Activated CD4-positive, alpha-beta T cell treated with anti-CD3 and anti-CD28 coated beads, Interleukin-2, amount 50 U/mL, for 1 hour (primary cell): ENCODE data around the gene ACTN2.

ENCODE experiments used
- DNase-seq: peaks from one replicate; pipeline ENCODE4 v3.0.0-alpha.2; 2020

ACTN2 gene

DNA sequence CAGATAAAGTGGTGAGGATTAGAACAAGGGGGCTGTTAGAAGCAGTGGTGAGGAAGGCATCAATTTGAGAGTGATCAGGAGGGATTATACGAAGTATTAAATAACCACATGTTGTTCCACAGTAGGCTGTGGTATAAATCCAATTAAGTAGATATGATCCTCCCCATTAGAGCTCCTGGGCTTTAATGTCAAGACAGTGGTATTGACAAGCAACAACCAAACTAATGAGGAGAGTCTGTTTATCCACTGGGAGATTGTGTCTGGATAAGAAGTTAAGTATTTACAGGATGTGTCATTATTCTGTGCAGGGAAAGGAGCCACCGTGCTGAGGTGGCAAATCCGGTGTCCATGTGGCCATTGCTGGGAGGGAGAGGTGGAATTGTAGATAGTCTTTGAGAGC is 5.8 kb downstream of the ACTN2 start:
- no peak for DNase-seq

DNA sequence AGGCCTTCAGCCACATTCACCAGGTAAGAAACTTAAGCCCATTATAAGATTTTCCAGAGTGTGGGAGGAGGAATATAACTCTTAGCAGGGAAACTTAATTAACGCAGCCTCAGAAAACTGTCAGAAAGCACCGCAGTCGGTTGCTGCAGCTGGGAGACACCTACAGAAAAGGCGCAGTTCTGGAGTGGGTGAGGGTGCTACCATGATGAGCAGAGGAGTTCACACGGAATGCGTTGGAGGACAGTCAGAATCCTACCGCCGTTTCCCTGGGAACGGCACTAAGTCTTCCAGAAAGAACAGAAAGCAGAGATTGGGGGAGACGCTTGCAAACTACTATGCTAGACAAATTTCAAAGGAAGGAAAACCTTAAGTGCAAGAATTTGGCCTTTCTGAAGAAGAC is 6.4 kb downstream of the ACTN2 start:
- no peak for DNase-seq

DNA sequence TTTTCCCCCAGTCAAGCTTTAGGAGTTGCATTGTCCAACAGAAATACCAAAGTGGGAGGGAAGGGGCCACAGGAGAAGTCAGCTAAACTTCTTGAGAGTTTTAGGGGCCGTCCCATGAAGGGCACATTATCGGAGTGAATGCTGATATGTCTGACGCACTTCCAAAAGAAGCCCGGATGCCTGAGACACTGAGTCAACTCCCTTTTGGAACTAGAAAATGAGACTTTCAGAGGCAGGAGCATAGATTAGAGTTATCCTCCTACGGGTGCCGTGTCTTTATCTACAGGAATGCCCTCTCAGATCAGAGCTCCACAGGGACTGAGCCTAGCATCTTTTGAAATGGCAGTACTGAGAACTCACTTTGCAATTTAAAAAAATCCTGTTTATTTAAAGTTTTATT is 13.1 kb downstream of the ACTN2 start:
- DNase-seq: no peak

DNA sequence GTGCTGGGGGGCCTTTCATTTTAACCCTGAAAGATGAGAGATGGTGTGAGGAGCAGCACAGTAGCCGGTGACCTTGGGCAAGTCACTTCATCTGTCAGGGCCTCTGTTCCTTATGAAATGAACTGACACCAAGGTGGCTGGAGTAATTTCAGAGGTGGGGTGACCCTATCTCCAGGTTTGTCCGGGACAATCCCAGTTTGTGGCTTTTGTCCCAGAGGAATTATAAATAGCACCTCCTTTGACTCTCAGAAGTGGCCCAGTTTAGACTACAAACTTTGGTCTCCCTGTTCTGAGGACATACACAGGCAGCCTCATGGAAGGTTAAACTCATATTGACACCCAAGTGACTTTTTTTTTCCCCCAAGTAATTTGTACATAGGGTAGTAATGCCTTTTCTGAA is 14.6 kb downstream of the ACTN2 start:
- no peak for DNase-seq

DNA sequence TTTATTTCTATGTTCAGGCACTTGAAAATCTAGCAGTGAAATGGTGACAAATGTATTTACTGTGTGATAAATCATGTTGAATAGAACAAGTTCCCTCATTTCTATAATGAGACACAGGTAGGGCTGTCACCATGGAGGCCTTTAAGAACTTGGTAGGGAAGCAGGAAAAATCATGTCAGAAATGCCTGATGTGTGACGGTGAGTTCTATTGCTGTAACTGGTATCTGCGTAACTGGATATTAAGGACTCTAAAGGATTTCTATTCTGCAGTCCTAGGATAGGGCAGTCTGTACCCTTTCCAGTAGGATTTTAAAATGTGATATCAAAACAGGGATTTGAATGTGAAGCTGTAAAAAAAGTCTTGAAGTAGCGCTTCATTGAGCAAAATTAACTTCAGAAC is 15.5 kb downstream of the ACTN2 start:
- DNase-seq: no peak

DNA sequence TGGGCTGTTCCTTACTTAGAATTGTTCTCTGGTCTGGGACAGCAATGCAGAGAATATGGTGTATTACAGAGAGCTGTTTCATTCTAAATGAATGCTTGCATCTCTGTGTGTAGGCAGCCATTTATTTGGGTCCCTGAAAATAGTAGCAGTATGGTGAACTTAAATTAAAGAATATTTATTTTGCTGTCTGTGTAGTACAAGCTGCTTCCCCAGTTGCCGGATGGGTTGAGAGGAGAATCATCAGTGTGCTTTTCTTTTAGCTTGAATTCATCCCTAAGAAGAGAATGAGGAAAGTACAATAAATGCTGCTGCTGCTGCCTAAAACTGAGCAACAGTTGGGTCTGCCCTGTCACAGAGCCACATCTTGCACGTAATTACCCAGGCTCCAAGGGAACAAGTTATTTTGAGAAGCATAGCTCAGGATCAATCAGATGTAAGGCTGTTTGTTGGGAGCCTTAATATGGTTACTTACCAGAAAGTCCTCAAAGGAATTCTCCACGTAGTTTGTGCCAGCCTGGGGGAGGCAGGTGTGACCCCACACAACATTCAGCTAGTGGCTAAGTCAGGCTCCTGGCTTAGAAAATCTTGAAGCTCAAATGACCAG is 16.6 kb downstream of the ACTN2 start:
- no peak for DNase-seq

DNA sequence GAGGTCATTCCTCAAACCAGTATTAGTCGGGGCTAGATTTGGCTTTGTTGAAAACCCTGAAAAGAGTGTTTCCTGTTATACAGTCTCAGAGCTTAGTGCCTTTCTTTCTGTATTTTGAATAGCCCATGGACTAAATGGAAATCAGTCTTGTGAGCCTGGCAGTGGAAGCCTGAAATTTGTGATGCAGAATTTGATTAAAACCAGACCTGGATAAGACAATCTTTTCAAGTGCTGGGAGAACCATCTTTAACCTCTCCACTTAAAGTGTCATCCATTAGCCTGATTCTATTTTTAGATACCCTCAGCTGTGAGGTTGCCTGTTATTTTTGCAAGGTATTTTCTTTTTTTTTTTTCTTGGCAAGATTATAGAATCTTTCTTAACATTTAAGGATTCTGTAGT is 19.5 kb downstream of the ACTN2 start:
- DNase-seq: no peak

DNA sequence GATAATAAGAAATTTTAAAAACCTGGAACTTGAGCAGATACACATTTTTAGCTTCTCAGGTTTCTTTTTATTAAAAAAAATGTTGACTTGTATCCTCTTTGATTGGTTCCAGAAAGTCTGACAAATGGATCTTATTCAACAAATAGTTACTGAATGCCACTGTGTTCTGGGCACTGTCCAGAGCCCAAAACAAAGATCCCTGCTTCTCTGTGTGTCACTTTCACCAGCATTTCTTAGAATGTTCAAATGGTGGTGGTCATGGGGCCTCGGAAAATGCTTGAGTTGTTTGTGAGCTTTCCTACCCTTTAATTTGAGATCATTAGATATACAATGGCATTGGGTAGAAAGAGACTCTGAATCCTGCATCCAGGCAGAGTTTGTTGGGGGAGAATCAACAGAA is 19.9 kb downstream of the ACTN2 start:
- no peak for DNase-seq

DNA sequence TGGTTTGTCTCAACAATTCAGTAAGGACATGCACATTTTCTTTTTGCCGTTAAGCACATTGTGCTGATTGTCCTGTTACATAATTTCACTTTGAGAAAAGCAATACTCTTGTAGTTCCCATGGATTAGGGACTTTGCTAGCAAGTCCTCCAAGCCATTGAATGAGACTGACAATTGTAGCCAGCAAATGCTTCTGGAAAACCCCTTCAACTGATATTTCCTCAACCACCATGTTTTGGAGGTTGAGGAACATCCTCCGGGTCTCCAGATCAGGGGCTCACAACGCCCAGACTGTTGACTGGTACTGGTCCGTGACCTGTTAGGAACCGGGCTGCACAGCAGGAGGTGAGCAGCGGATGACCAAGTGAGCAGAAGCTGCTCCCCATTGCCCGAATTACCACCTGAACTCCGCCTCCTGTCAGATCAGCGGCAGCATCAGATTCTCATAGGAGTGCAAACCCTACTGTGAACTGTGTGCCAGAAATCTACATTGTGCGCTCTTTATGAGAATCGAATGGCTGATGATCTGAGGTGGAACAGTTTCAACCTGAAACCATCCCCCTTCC is 24.1 kb downstream of the ACTN2 start:
- DNase-seq: no peak

DNA sequence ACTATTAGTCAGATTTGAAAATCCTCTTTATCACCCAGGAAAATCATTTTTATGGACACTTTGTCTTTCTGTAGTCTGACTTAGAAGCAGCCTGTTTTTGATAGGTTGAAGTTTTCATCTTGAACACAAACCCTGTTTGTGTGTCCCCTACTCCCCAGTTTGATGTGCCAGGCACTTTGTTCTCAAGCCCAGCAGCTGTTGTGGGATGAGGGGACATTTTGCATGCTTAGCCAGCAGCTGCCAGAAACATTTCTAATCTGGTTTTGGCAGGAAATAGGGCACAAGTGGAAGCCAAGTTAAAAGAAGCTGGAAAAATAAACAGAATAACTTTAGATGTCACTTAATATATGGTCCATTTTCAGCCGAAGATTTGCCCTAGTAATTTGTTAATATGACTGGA is 29.9 kb downstream of the ACTN2 start:
- no peak for DNase-seq

DNA sequence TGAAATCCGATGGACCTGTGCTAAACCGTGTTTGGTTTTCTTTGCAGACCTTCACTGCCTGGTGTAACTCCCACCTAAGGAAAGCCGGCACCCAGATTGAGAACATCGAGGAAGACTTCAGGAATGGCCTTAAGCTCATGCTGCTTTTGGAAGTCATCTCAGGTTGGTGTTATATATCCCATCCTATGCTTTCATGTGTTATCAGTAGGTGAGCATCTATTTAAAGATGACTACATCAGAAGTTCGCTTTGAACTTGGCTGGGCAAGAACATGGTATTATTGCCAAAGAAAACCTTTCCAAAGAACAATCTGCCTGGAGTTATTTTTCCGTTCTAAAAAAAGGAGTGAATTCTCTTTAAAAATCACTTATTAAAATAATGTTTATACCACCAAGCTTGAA is 31.5 kb downstream of the ACTN2 start:
- DNase-seq: no peak

DNA sequence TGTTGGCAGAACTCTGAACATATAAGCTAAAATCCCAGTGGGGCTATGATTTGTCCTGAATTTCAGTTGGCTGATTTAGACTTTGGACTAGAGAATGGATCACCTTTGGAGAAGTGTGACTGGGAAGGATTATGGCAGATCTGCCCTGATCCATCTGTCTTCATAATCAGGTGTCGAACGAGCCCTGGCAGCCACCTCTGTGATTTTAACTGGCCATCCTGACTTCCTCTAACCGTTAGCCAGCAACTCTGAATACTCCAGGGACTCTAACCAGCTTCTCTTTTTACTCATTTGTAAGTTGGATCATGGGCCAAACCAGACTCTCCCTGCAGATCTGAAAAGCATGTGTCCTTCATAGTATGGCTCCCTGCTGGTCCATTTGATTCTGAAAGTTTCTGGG is 32.0 kb downstream of the ACTN2 start:
- DNase-seq: no peak

DNA sequence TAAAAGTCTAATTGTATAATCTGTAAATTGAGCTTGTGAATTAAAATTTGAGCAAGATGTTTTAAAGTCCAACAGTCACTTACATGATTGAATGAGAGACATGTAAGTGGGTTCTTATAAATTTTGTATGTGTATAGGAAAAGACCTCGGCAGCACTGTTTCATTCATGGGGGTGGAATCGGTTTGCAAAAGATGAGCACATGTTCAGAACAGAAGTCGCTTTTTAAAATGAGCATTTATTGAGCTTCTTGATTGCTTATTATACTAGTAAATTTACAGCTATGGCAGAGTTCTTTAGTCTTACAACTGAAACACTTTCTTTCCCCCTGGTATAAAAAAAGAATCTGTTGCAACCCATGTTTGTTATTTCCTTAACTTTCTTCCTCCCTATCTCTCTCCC is 33.9 kb downstream of the ACTN2 start:
- no peak for DNase-seq

DNA sequence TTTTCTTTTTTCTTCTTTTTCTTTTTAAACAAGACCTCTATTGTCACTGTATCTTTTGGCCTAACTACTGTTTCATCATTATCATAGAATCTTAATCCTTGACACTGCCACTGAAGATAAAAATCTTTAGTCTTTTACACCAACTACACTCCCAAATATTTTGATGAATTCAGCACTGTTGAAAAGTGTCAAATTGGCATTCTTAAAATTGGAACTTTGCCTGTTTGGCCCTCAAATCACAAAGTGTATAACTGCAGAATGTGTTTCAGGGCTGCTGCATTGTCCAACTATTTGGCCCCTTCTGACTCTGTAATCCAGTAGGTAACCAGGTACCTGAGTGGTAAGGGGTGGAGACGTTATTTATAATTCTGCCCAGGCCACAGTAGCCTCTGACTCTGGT is 34.3 kb downstream of the ACTN2 start:
- DNase-seq: no peak

DNA sequence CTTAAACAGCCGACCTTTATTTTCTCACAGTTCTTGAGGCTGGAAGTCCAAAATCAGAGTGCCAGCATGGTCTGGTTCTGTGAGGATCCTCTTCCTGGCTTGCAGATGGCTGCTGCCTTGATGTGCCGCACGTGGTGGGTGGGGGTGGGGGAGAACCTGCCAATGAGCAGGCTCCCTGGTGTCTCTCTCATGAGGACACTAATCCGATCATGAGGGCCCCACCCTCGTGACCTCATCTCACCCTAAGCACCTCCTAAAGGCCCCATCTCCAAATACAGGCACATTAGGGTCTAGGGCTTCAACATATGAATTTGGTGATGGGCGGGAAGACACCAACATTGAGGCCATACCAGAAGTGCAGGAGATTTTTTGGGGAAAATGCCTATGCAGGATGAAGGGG is 37.8 kb downstream of the ACTN2 start:
- no peak for DNase-seq

DNA sequence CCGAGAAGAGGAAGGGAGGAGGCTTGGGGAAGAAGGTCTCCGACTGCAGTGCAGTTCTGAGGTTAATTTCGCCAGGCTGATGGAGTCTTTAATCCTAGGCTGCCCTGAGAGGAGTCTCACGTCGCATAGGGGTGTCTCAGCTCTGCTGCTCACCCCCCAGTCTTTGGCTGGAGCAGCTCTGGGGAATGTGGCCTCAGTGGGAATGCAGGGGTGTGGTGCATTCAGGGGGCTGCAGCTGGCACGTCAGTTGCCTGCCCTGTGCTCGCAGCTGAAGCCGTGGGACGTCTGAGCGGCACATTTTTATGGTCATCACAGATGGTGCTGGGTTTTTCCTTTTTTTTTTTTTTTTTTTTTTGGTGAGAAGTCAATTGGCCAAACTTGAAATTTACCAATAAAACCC is 38.2 kb downstream of the ACTN2 start:
- no peak for DNase-seq

DNA sequence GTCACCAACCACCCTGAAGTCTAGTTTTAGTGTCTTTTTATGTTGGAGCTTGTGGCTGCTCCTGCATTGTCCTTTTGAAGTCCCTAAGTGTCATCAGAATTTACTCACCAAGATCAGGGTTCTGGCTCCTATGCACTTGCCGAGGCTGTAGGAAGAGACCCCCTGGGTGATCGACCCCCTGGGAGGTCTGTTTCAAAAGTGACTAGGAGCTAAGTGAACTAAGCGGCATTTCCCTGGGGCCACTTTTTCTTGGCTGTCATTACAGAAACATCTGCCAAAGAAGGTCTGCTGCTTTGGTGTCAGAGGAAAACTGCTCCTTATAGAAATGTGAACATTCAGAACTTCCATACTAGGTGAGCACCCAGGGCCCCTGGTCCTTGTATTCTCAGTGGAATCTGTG is 39.4 kb downstream of the ACTN2 start:
- no peak for DNase-seq

DNA sequence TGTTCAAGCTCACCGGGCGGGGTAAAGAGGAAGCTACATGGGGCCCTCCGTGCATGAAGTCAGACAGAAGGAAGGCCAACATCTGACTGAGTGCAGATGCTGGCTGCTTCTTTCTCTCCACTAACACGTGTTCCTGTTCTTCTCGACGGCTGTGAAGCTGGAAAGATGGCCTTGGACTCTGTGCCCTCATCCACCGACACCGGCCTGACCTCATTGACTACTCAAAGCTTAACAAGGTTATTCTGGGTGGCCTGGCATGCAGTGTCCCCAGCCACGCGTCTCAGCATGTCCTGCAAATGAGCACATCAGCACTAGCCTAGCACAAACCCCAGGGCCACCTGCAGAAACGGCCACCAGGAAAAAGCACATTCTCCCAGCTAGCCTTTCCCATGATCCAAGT is 41.2 kb downstream of the ACTN2 start:
- no peak for DNase-seq

DNA sequence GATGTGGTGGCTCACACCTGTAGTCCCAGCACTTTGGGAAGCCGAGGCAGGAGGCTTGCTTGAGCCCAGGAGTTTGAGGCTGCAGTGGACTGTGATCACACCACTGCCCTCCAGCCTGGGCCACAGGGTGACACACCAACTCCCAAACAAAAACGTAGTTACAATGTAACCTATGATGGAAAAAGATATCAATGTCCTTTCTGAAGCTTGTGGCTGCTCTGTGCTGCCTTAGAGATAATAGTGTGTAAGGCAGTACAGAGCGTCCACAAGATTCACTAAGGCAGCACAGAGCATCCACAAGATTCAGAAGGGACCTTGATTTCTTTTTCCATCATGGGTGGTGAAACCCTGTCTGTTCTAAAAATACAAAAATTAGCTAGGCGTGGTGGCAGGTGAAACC is 42.5 kb downstream of the ACTN2 start:
- no peak for DNase-seq

DNA sequence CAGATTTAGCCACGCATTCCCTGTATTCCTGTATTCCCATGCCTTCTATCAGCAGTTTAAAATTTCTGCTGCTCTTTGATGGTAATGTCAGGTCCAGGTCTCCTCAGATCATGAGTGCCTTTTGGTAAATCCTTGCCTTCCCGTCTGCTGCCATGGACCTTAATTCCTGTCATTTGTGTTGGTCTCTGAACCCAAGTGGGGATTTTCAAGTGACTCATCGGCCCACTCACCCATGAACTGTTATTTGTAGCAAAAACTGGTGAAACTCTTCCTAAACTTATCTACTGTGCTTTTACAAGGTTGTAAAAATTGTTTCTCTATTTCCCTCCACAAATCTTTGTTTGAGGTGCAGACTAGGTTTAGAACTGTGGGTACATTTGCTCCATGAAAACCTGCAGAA is 47.4 kb downstream of the ACTN2 start:
- no peak for DNase-seq

DNA sequence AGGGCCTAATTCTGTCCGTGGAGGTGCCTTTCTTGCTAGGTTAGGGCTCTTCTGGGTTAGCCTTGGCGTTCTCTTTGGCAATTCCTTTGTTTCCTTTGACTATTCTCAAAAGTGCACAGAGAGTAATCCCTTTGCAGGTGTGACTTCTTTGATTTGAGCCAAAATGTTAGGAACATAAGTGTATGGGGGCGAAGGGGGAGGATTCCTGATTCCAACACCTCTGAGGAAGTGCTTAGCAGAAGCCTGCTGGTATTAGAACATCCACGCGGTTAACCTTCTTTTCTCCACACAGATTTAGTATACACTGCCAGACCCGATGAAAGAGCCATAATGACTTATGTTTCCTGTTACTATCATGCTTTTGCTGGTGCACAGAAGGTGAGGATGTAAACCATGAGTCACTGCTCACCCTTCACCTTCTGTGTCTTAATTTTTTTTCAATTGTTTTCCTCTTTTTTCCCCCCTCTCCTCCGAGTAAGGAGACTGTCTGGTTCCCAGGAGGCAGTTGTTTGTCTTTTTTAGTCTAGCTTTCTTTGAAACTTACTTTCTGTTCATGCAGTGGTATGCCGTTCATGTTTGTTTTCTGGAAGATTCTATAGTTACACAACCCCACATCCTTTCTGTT is 48.0 kb downstream of the ACTN2 start:
- DNase-seq: no peak

DNA sequence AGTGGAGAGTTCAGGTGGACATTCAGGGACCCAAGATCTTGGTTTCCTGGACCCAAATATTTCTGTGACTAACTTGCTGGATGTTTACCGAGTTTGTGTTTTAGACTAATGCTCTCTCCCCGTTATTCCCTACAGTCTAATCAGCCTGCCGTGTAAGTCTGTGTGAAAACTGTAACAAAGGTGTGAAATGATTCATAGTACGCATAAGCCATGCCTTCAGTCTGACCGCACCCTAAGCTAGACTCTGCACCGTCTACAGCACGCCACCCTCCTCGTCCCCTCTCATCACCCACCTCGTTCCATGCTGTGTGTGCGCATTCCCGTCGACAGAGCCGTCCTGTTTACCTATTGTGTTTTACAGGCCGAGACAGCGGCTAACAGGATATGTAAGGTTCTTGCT is 50.5 kb downstream of the ACTN2 start:
- DNase-seq: no peak

DNA sequence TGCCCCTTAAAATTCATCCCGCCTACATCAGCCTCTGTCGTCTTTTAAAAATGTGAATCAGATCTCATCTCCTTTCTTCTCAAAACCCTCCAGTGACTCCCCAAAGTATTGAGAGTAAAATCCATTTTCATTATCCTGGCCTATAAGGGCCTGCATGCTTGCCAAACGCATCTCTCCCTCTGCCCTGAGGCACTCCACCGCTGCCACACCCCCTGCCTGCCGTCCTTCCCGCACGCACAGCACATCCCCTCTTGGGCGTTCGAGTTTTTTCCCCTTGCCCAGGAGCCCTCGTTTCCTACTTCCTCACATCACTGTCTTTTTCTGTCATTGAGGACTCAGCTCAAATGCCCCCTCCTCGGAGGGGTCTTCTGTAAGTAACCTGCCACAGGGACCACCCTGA is 55.5 kb downstream of the ACTN2 start:
- no peak for DNase-seq

DNA sequence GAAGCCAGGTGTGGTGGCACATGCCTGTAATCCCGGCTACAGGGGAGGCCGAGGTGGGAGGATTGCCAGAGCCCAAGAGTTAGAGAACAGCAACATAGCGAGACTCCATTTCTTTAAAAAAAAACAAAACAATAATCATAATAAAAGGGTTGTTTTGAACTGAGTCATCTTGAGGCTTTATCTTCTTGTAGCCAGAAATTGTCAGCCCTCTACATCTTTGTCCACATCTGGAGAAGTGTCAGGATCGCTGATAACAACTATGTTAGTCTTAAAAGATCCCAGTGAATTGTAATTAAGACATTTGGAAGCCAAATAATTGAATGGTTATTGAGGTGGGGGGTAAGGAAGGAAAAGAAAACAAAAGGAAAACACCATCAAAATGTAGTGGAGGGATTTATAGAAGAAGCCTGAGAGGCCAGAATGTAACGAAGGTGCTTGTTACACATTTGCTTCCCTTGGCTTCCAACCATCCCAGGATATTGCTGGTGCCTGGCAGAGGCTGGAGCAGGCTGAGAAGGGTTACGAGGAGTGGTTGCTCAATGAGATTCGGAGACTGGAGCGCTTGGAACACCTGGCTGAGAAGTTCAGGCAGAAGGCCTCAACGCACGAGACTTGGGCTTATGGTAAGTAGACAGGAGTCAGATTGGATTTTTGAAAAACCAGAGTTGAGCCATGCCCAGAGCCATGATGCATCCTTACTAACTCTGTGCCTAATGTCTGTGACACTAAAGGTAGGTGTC is 56.3 kb downstream of the ACTN2 start:
- DNase-seq: no peak
